ENCODE measurements around the gene CTDSP2. TPM values are rescaled to one million over a fixed set of nuclear protein-coding genes. Genes with fewer than 3 reads are reported as not detected.

The CTDSP2 gene
- polyA plus RNA-seq, 2 of the 4 experiments (the other 2 are of a cell fraction): 31.3 to 87.7 TPM

- DNase-seq (ENCODE audit: low read depth in 1 of 2, low spot score in 1 of 2): no peak
- TF ChIP-seq HES2 (IDR thresholded peaks at IDR 0.05): no peak
- no peak for TF ChIP-seq EP300 (IDR thresholded peaks at IDR 0.05)
- no peak for TF ChIP-seq JUNB (IDR thresholded peaks at IDR 0.05)
- TF ChIP-seq CBX2 (IDR thresholded peaks at IDR 0.05; ENCODE audit: borderline replicate concordance, low read depth): no peak
- no peak for TF ChIP-seq NFE2L2 (conservative IDR thresholded peaks at IDR 0.05; ENCODE audit: low read length)
- no peak for TF ChIP-seq ATOH8 (CRISPR knock-in tag; IDR thresholded peaks at IDR 0.05; ENCODE audit: low read depth)
- TF ChIP-seq MYC (IDR thresholded peaks at IDR 0.05; ENCODE audit: borderline replicate concordance, low read length): no peak
- TF ChIP-seq TP53 (CRISPR knock-in tag; IDR thresholded peaks at IDR 0.05): no peak
- TF ChIP-seq NPAS2 (CRISPR knock-in tag; IDR thresholded peaks at IDR 0.05; ENCODE audit: borderline replicate concordance): no peak
- TF ChIP-seq, protein P1, sequence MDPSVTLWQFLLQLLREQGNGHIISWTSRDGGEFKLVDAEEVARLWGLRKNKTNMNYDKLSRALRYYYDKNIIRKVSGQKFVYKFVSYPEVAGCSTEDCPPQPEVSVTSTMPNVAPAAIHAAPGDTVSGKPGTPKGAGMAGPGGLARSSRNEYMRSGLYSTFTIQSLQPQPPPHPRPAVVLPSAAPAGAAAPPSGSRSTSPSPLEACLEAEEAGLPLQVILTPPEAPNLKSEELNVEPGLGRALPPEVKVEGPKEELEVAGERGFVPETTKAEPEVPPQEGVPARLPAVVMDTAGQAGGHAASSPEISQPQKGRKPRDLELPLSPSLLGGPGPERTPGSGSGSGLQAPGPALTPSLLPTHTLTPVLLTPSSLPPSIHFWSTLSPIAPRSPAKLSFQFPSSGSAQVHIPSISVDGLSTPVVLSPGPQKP (IDR thresholded peaks at IDR 0.05; ENCODE audit: low read depth, low read length): no peak
- no peak for TF ChIP-seq CTCF (IDR thresholded peaks at IDR 0.05)
- no peak for TF ChIP-seq USF2 (IDR thresholded peaks at IDR 0.05)
- no peak for TF ChIP-seq TFCP2L1 (CRISPR knock-in tag; IDR thresholded peaks at IDR 0.05)
- ChIA-PET POLR2A (interaction anchor here (0.9 to 1.3 kb wide), 4 partner anchors 8 to 57 kb away, joined by 3 to 5 read pairs (median 4); partner anchors contain the start of gene CTDSP2), CTCF (interaction anchor here (0.7 to 8.4 kb wide), 10 partner anchors 8 to 85 kb away, joined by 3 to 218 read pairs (median 4); no protein-coding TSS in a partner anchor)
- peak in 1 of 2 experiments; percentile 12; a peak in 2 of 6 replicates for ATAC-seq
- peaks cover 38% of the 10 kb centered on the region for H3K4me1 ChIP-seq
- H3K4me3 ChIP-seq: no peak overlapping the region
- H3K4me2 ChIP-seq: peak overlapping the region; percentile 38
- FAIRE-seq: no peak
- 67% methylated on average over 13 of the region's 13 CpGs for WGBS (ENCODE audit: missing lambda C conversion rate)
- no peaks in the 10 kb centered on the region for H3K9me3 ChIP-seq
- peak overlapping the region in 1 of 2 experiments; percentile 2; a peak in 2 of 6 replicates for H3K27ac ChIP-seq
Measured at GRCh38 chr12:57836442-57837375, 9.8 kb downstream of the CTDSP2 start.

DNA sequence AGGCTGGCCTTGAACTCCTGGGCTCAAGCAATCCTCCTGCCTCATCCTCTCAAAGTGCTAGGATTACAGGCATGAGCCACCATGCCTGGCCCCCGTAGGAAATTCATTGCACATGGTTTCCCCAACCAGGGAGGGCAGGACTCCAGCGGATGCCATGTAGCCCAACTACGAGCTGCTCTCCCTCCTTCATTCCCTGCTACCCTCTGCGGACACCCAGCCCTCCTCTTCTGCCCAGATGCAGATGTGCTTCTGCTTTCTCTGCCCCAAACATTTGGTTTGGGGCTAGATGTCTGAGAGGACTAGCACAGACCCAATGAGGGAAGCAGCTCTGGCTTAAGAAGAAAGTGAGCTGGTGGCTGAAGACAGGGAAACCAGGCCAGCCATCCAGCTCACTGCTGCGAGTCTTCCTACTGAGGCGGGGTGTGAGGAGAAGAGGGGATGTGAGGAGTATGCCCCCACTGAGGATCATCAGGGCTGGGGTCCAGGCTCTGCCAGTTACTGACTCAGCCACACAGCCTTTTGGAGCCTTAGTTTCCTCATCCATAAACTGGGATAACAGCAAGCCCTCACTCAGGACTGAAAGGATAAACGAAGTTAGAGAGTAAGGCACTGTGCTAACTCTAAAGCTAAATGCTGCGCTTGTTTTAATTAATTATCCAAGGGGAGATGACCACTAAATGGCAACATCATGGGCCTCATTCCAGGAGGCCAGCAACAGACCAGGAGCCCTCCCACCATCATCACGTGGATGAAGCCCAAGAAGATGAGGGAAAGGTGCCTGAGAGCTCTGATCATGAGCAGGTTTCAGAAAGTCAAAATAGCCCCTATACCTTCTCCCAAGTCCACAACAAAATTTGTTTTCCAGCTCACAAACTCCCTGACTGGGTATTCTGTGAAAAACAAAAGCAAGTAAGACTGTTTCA lies 10.9 kb downstream of the CTDSP2 start:
- no peak for FAIRE-seq
- no peak overlapping the region for H3K4me2 ChIP-seq
- H3K4me3 ChIP-seq: no peak overlapping the region
- ChIA-PET POLR2A (interaction anchor here (1.0 to 1.3 kb wide), 2 partner anchors 9 to 11 kb away, joined by 3 to 4 read pairs; partner anchors contain the start of gene CTDSP2), CTCF (interaction anchor here (1.1 to 8.4 kb wide), 8 partner anchors 9 to 87 kb away, joined by 3 to 218 read pairs (median 4); no protein-coding TSS in a partner anchor)
- H3K4me1 ChIP-seq: peaks cover 30% of the 10 kb centered on the region
- ATAC-seq: no peak
- H3K9me3 ChIP-seq: no peaks in the 10 kb centered on the region
- TF ChIP-seq ESRRA (IDR thresholded peaks at IDR 0.05; ENCODE audit: borderline replicate concordance, low read length): no peak
- no peak for TF ChIP-seq CBX8 (IDR thresholded peaks at IDR 0.05)
- TF ChIP-seq JUNB (IDR thresholded peaks at IDR 0.05): no peak
- TF ChIP-seq NPAS2 (CRISPR knock-in tag; IDR thresholded peaks at IDR 0.05; ENCODE audit: borderline replicate concordance): no peak
- TF ChIP-seq JUN (IDR thresholded peaks at IDR 0.05): no peak
- TF ChIP-seq, protein P2, sequence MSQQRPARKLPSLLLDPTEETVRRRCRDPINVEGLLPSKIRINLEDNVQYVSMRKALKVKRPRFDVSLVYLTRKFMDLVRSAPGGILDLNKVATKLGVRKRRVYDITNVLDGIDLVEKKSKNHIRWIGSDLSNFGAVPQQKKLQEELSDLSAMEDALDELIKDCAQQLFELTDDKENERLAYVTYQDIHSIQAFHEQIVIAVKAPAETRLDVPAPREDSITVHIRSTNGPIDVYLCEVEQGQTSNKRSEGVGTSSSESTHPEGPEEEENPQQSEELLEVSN (IDR thresholded peaks at IDR 0.05; ENCODE audit: borderline replicate concordance, low read depth): no peak
- TF ChIP-seq MAFK (IDR thresholded peaks at IDR 0.05; ENCODE audit: partially characterized antibody): no peak
- no peak for TF ChIP-seq USF2 (IDR thresholded peaks at IDR 0.05)
- TF ChIP-seq, protein P1 (IDR thresholded peaks at IDR 0.05; ENCODE audit: low read depth, low read length): no peak
- H3K27ac ChIP-seq: no peak overlapping the region
- no peak for DNase-seq (ENCODE audit: low read depth in 1 of 2, low spot score in 1 of 2)
- 94% methylated on average over 9 of the region's 9 CpGs for WGBS (ENCODE audit: missing lambda C conversion rate)
